Measurements from ENCODE around the gene CSNK1A1.

The CSNK1A1 gene

DNA sequence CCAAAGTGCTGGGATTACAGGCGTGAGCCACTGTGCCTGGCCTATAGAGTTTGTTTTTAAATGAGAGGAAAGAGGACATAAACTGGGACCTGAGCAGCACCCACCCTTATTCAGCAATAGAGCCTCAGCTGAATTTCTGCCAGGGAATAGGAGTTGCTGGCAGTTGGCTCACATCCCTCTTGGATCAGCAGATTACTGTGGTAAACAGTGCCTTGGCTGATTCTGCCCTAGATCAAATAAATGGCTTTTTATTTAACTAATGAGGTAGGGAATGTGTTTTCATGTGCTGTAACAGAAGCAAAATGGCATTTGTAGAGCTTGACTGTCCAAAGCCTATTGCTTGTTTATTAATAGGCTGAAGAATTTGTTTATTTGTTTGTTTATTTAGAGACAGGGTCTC lies 32.2 kb upstream of the CSNK1A1 start:
- CTCF ChIA-PET, result interaction anchor here (1.0 to 5.3 kb wide), 4 partner anchors 18 to 211 kb away, joined by 4 to 27 read pairs (median 6); no protein-coding TSS in a partner anchor
- DNase-seq (ENCODE audit: extremely low spot score), result no peak
- POLR2A ChIA-PET, result no interaction called here
- TF ChIP-seq, protein P1, sequence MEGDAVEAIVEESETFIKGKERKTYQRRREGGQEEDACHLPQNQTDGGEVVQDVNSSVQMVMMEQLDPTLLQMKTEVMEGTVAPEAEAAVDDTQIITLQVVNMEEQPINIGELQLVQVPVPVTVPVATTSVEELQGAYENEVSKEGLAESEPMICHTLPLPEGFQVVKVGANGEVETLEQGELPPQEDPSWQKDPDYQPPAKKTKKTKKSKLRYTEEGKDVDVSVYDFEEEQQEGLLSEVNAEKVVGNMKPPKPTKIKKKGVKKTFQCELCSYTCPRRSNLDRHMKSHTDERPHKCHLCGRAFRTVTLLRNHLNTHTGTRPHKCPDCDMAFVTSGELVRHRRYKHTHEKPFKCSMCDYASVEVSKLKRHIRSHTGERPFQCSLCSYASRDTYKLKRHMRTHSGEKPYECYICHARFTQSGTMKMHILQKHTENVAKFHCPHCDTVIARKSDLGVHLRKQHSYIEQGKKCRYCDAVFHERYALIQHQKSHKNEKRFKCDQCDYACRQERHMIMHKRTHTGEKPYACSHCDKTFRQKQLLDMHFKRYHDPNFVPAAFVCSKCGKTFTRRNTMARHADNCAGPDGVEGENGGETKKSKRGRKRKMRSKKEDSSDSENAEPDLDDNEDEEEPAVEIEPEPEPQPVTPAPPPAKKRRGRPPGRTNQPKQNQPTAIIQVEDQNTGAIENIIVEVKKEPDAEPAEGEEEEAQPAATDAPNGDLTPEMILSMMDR (IDR thresholded peaks at IDR 0.05; ENCODE audit: control extremely low read depth, extremely low read depth, low read depth, missing control alignments), result no peak

DNA sequence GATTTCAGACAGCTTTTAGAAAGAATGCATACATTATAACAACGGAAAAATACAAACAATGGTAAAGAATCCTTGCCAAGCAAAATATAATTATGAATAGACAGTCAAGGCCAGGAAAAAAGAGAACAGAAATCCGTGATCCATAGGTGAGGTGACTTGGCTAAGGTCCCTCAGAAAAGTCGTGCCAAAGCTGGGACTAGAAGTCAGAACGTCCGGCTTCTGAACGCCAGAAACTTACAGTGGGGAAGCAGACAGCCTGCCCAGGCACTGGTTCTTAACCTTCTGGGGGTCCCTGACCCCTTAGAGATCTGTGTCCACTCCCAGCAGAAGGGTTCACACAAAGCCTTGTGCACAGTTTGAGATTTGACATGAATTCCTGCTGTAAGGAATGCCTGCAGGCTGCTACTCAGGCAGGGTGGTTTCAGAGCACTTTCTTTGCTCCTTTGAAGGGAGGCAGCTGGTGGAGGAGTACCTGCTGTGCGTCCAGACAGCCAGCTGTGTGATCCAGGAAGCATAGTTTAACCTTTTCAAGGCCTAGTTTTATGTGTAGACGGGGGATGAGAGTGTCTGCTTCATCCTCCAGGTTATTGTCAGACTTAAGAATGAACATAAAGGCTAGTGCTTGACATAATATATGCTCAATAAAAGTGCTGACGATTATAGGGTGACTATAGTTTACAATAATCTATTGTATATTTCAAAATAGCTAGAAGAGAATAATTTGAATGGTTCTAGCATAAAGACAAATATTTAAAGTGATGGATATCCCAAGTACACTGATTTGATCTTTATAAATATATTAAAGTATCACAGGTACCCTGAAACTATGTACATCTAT lies 30.9 kb upstream of the CSNK1A1 start:
- CTCF ChIA-PET, result interaction anchor here (0.7 to 5.3 kb wide), 5 partner anchors 16 to 210 kb away, joined by 3 to 27 read pairs (median 4); no protein-coding TSS in a partner anchor
- POLR2A ChIA-PET, result no interaction called here
- no peak for DNase-seq (ENCODE audit: extremely low spot score)

DNA sequence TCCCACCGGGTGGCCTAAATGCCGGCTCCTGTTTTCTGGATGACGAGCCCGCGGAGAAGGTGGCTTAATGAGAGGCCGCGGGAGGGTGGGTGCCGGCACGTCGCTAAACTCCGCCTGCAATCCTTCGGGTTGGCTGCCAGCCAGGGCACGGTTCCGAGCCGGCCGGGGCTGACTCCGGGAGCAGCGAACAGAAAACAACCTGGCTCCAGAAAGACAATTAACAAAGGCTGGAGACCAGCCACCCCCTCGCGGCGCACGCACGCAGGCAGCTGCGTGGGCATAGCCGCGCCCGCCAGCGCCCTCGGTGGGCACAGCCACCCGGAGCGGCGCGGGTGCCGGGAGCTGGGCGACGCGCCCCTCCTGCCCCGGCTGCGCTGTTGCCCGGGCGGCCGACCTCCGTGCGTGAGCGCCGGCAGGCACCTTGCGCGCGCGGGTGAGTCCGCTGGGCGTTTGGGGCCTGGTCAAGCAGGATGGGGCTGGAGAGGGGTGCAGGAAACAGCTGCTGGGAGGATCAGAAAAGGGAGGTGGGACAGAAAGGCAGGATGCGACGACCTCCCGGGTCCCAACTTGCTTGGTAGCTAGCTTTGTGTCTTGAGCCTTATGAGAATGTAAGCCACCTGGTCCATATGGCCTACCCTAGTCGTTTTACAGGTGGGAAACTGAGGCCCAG lies 30.1 kb upstream of the CSNK1A1 start, which contains the start of gene ARHGEF37:
Gene ARHGEF37 (plus strand): TSS at position 307 of the 670 bp plus-strand sequence. CDS start 16,272 bp downstream, outside the sequence.
- TF ChIP-seq, protein P1 (IDR thresholded peaks at IDR 0.05; ENCODE audit: control extremely low read depth, extremely low read depth, low read depth, missing control alignments), result no peak
- CTCF ChIA-PET, result interaction anchor here (0.7 to 5.3 kb wide), 5 partner anchors 12 to 146 kb away, joined by 3 to 27 read pairs (median 4); no protein-coding TSS in a partner anchor
- DNase-seq (ENCODE audit: extremely low spot score), result no peak
- POLR2A ChIA-PET, result no interaction called here

More for the DNA sequence above, 30.9 kb upstream of the CSNK1A1 start:
- TF ChIP-seq, protein P1 (IDR thresholded peaks at IDR 0.05; ENCODE audit: control extremely low read depth, extremely low read depth, low read depth, missing control alignments), result no peak

DNA sequence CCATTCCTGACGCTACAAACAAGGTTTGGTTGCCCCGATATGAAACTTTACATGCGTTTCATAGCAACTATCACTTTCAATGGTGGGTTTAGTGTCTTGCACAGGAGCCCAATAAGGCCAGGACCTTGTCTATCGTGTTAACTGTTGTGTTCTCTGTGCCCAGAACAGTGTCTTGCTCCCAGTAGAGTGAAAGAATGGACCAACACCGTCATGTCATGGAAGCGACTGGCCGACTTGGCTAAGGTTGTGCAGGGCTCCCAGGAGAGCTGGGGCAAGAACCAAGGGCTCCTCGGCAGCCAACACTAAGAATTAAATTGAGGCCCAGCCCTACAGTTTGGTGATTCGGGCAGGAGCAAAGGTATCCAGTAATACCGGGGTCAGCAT lies 29.6 kb upstream of the CSNK1A1 start:
- CTCF ChIA-PET, result interaction anchor here (1.1 to 5.3 kb wide), 4 partner anchors 11 to 146 kb away, joined by 3 to 27 read pairs (median 4); no protein-coding TSS in a partner anchor
- TF ChIP-seq, protein P1 (IDR thresholded peaks at IDR 0.05; ENCODE audit: control extremely low read depth, extremely low read depth, low read depth, missing control alignments), result no peak
- DNase-seq (ENCODE audit: extremely low spot score), result no peak
- POLR2A ChIA-PET, result no interaction called here

DNA sequence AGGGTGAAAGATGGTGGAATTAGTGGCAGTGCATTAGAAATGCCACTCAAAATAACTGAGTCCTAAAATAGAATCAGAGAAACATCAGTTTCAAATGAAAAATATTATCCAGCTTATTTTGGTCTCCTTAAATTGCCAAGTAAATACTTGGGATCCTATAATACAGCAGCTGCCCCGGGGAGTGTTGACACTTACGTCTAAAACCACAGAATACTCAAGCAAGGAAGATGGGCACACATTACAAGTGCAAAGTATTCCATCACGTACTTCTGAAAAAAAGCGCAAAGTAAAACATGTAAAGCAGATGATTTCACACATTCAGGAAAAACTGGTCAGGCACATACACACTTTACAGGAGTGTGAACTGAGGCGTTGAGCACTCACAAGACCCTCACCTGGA lies 27.7 kb upstream of the CSNK1A1 start:
- ChIA-PET CTCF (interaction anchor here (1.1 to 5.3 kb wide), 7 partner anchors 13 to 145 kb away, joined by 3 to 27 read pairs (median 3); no protein-coding TSS in a partner anchor), POLR2A (no interaction called here)
- TF ChIP-seq, protein P1 (IDR thresholded peaks at IDR 0.05; ENCODE audit: control extremely low read depth, extremely low read depth, low read depth, missing control alignments), result no peak
- no peak for DNase-seq (ENCODE audit: extremely low spot score)

DNA sequence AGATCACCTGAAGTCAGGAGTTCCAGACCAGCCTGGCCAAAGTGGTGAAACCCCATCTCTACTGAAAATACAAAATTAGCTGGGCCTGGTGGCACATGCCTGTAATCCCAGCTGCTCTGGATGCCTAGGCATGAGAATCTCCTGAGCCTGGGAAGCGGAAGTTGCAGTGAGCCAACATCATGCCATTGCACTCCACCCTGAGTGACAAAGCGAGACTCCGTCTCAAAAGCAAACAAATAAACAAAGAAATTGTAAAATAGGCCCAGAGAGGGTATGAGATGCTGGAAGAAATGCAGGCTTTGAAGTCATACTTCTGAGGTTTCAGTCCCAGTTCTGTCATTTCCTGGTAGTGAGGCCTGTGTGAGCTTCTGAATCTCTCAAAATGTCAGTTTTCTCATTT lies 24.8 kb upstream of the CSNK1A1 start:
- TF ChIP-seq, protein P1 (IDR thresholded peaks at IDR 0.05; ENCODE audit: control extremely low read depth, extremely low read depth, low read depth, missing control alignments), result no peak
- CTCF ChIA-PET, result interaction anchor here (0.9 to 1.9 kb wide), 7 partner anchors 11 to 205 kb away, joined by 3 to 5 read pairs (median 4); no protein-coding TSS in a partner anchor
- no peak for DNase-seq (ENCODE audit: extremely low spot score)
- POLR2A ChIA-PET, result no interaction called here

Measured in GM10248 (cell line).